ENCODE results near the gene ARHGEF9. TPM values are rescaled to one million over a fixed set of nuclear protein-coding genes. Genes with fewer than 3 reads are reported as not detected.
A peak's percentile ranks its signal among the peaks of the same experiment; 100 is the strongest.

The ARHGEF9 gene
- total RNA-seq, 1 donor from 2014 or later, result 46.0 TPM

GRCh38 chrX:63718010-63718694, 66.9 kb downstream of the ARHGEF9 start:
- Mint-ChIP-seq H3K27me3 (ENCODE audit: low read depth, unreplicated experiment) (no peaks in the 10 kb centered on the region), H3K36me3 (ENCODE audit: low read depth, unreplicated experiment) (peaks cover 13% of the 10 kb centered on the region), H3K9me3 (ENCODE audit: unreplicated experiment) (no peaks in the 10 kb centered on the region), H3K27ac (ENCODE audit: unreplicated experiment) (no peak overlapping the region), H3K4me3 (ENCODE audit: unreplicated experiment) (no peak overlapping the region), H3K4me1 (ENCODE audit: low read depth, unreplicated experiment) (peaks cover 8% of the 10 kb centered on the region)
- no peaks in the 10 kb centered on the region for H3K27me3 ChIP-seq (ENCODE audit: insufficient read depth, low read length)
- H3K9ac ChIP-seq (ENCODE audit: low read length), result no peak overlapping the region
- TF ChIP-seq EZH2 (IDR thresholded peaks at IDR 0.05; ENCODE audit: insufficient read depth, low read length), result no peak
- no peak for TF ChIP-seq CTCF (IDR thresholded peaks at IDR 0.05; ENCODE audit: insufficient read depth, low read depth, low read length)
- H3K9me3 ChIP-seq (ENCODE audit: insufficient read depth, low read depth, low read length), result no peaks in the 10 kb centered on the region
- H3K4me1 ChIP-seq (ENCODE audit: insufficient read depth, low read length), result no peaks in the 10 kb centered on the region
- no peaks in the 10 kb centered on the region for H4K20me1 ChIP-seq (ENCODE audit: insufficient read depth, low read length)
- DNase-seq (ENCODE audit: low read depth) (no peak), FAIRE-seq (peak; percentile 93)
- no peak overlapping the region for H3K4me3 ChIP-seq (ENCODE audit: insufficient read depth, low read depth, low read length)
- peaks cover 2% of the 10 kb centered on the region for H3K36me3 ChIP-seq (ENCODE audit: insufficient read depth, low read length)
- no peak overlapping the region for H2AFZ ChIP-seq (ENCODE audit: low read depth, low read length)
- H3K79me2 ChIP-seq (ENCODE audit: insufficient read depth, low read length), result no peaks in the 10 kb centered on the region
- no peak overlapping the region for H3K27ac ChIP-seq (ENCODE audit: low read depth, low read length)
- H3K4me2 ChIP-seq (ENCODE audit: low read length), result no peak overlapping the region

- DNase-seq (ENCODE audit: low read depth), result peak; percentile 42
- Mint-ChIP-seq H3K27me3 (ENCODE audit: low read depth, unreplicated experiment) (no peaks in the 10 kb centered on the region), H3K27ac (ENCODE audit: unreplicated experiment) (peak overlapping the region; percentile 3), H3K4me1 (ENCODE audit: low read depth, unreplicated experiment) (peaks cover 12% of the 10 kb centered on the region), H3K9me3 (ENCODE audit: unreplicated experiment) (no peaks in the 10 kb centered on the region), H3K36me3 (ENCODE audit: low read depth, unreplicated experiment) (peaks cover 13% of the 10 kb centered on the region), H3K4me3 (ENCODE audit: unreplicated experiment) (no peak overlapping the region)
- Histone ChIP-seq H3K36me3 (ENCODE audit: insufficient read depth, low read length) (no peaks in the 10 kb centered on the region), H3K4me2 (ENCODE audit: low read length) (no peak overlapping the region), H3K79me2 (ENCODE audit: insufficient read depth, low read length) (no peaks in the 10 kb centered on the region), H3K9me3 (ENCODE audit: insufficient read depth, low read depth, low read length) (no peaks in the 10 kb centered on the region), H3K9ac (ENCODE audit: low read length) (no peak overlapping the region), H3K4me3 (ENCODE audit: insufficient read depth, low read depth, low read length) (no peak overlapping the region), H3K27me3 (ENCODE audit: insufficient read depth, low read length) (no peaks in the 10 kb centered on the region), H3K4me1 (ENCODE audit: insufficient read depth, low read length) (no peaks in the 10 kb centered on the region), H4K20me1 (ENCODE audit: insufficient read depth, low read length) (no peaks in the 10 kb centered on the region), H2AFZ (ENCODE audit: low read depth, low read length) (no peak overlapping the region), H3K27ac (ENCODE audit: low read depth, low read length) (no peak overlapping the region)
- no peak for FAIRE-seq
- TF ChIP-seq CTCF (IDR thresholded peaks at IDR 0.05; ENCODE audit: insufficient read depth, low read depth, low read length) (no peak), EZH2 (IDR thresholded peaks at IDR 0.05; ENCODE audit: insufficient read depth, low read length) (no peak)
Observed at GRCh38 chrX:63713526-63713925, 71.5 kb downstream of the ARHGEF9 start.

- Histone ChIP-seq H3K9me3 (ENCODE audit: insufficient read depth, low read depth, low read length) (no peaks in the 10 kb centered on the region), H3K27me3 (ENCODE audit: insufficient read depth, low read length) (no peaks in the 10 kb centered on the region), H3K4me3 (ENCODE audit: insufficient read depth, low read depth, low read length) (no peak overlapping the region), H3K4me1 (ENCODE audit: insufficient read depth, low read length) (no peaks in the 10 kb centered on the region), H3K9ac (ENCODE audit: low read length) (no peak overlapping the region), H3K4me2 (ENCODE audit: low read length) (no peak overlapping the region), H3K36me3 (ENCODE audit: insufficient read depth, low read length) (peaks cover 4% of the 10 kb centered on the region), H3K79me2 (ENCODE audit: insufficient read depth, low read length) (no peaks in the 10 kb centered on the region), H3K27ac (ENCODE audit: low read depth, low read length) (no peak overlapping the region), H4K20me1 (ENCODE audit: insufficient read depth, low read length) (no peaks in the 10 kb centered on the region), H2AFZ (ENCODE audit: low read depth, low read length) (no peak overlapping the region)
- FAIRE-seq (no peak), DNase-seq (ENCODE audit: low read depth) (no peak)
- peaks cover 12% of the 10 kb centered on the region for H3K36me3 Mint-ChIP-seq (ENCODE audit: low read depth, unreplicated experiment)
- TF ChIP-seq CTCF (IDR thresholded peaks at IDR 0.05; ENCODE audit: insufficient read depth, low read depth, low read length) (no peak), EZH2 (IDR thresholded peaks at IDR 0.05; ENCODE audit: insufficient read depth, low read length) (no peak)
- H3K27me3 Mint-ChIP-seq (ENCODE audit: low read depth, unreplicated experiment), result no peaks in the 10 kb centered on the region
- no peak overlapping the region for H3K4me3 Mint-ChIP-seq (ENCODE audit: unreplicated experiment)
- H3K27ac Mint-ChIP-seq (ENCODE audit: unreplicated experiment), result no peak overlapping the region
- no peaks in the 10 kb centered on the region for H3K9me3 Mint-ChIP-seq (ENCODE audit: unreplicated experiment)
- H3K4me1 Mint-ChIP-seq (ENCODE audit: low read depth, unreplicated experiment), result peaks cover 9% of the 10 kb centered on the region
Observed at GRCh38 chrX:63708801-63709200, 76.2 kb downstream of the ARHGEF9 start.
